NCI-H1417 (cell line): ENCODE measurements around the gene UBE2J2.

Experiments used
- DNase-seq, 3 experiments: peaks; one replicate each; lab custom pipeline; 2025; lab: John Stamatoyannopoulos, UW

The UBE2J2 gene

GRCh38 chr1:1213345-1214265, 60.0 kb downstream of the UBE2J2 start, which contains the start of gene TNFRSF4:
TNFRSF4 (minus strand) TSS chr1:1214153; CDS start chr1:1214127, 26 bp downstream.
- DNase-seq = no peak

GRCh38 chr1:1212780-1213344, 60.8 kb downstream of the UBE2J2 start:
- DNase-seq = no peak

- no peak for DNase-seq
Observed at GRCh38 chr1:1211541-1212441, 61.9 kb downstream of the UBE2J2 start.

GRCh38 chr1:1210726-1211540, 62.7 kb downstream of the UBE2J2 start:
- no peak for DNase-seq

GRCh38 chr1:1208713-1209433, 64.8 kb downstream of the UBE2J2 start:
- peak in 1 of 3 experiments; percentile 12 for DNase-seq

- DNase-seq = no peak
Observed at GRCh38 chr1:1207571-1207892, 66.1 kb downstream of the UBE2J2 start.

GRCh38 chr1:1206966-1207531, 66.6 kb downstream of the UBE2J2 start:
- no peak for DNase-seq

- DNase-seq = peak; percentile 35 to 51 (median 48)
Observed at GRCh38 chr1:1206376-1206965, 67.2 kb downstream of the UBE2J2 start, which contains the start of gene TNFRSF18. TNFRSF18 (minus strand) TSS chr1:1206592; CDS start chr1:1206571, 21 bp downstream.

GRCh38 chr1:1205769-1206375, 67.8 kb downstream of the UBE2J2 start:
- DNase-seq = no peak

- DNase-seq = no peak
Observed at GRCh38 chr1:1204998-1205768, 68.5 kb downstream of the UBE2J2 start.

GRCh38 chr1:1204425-1204920, 69.2 kb downstream of the UBE2J2 start:
- no peak for DNase-seq
